GM10847 (cell line): ENCODE measurements around the gene TOMM6.

ENCODE experiments used
- POLR2A ChIP-seq: IDR thresholded peaks from 2 replicates; pipeline ENCODE4 v1.6.1; 2011; ENCODE audit not compliant: insufficient read length; ENCODE audit errors: extremely low read depth

The TOMM6 gene

GRCh38 chr6:41757271-41757670 is 30.2 kb upstream of the TOMM6 start:
- no peak for TF ChIP-seq POLR2A

DNA sequence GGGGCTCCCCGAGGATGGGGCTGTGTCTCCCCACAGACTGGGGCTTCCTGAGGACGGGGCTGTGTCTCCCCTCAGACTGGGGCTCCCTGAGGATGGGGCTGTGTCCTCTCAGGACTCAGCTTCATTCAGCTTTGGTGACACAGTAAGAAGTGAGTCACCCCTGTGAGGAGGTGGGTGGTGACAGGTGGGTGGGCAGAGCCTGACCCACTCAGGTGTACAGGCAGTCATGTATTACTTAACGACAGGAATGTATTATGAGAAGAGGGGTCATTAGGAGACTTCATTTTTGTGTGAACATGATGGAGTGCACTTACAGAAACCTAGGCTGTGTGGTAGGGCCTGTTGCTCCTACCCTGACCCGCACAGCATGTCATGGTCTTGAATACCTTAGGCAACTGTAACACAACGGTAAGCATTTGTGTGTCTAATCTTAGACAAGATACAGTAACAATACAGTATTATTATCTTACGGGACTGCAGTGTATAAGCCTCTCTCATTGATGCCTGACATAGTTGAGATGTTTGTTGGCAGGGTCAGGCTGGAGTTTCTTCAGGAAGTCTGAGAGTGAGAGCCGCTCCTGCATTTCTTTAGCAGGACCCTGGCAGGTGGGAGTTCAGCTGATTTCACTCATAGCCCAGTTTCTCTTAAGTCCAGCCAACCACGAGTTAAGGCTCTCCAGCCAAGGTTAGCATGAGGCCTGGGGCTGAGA is 29.4 kb upstream of the TOMM6 start:
- no peak for TF ChIP-seq POLR2A

DNA sequence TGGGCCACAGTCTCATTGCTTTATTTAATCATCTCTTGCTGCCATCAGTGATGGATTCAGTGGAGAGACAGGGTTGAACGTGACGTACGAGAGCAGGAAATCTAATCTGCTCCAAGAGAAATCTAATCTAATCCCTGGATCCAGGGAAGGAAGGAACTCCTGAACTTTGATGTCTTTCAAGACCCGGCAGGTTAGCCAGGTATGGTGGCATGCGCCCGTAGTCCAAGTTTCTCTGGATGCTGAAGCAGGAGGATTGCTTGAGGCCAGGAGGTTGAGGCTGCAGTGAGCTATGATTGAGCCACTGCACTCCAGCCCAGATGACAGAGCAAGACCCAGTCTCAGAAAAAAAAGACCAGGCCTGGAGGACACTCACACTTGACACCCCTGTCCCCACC is 28.9 kb upstream of the TOMM6 start:
- TF ChIP-seq POLR2A: no peak

DNA sequence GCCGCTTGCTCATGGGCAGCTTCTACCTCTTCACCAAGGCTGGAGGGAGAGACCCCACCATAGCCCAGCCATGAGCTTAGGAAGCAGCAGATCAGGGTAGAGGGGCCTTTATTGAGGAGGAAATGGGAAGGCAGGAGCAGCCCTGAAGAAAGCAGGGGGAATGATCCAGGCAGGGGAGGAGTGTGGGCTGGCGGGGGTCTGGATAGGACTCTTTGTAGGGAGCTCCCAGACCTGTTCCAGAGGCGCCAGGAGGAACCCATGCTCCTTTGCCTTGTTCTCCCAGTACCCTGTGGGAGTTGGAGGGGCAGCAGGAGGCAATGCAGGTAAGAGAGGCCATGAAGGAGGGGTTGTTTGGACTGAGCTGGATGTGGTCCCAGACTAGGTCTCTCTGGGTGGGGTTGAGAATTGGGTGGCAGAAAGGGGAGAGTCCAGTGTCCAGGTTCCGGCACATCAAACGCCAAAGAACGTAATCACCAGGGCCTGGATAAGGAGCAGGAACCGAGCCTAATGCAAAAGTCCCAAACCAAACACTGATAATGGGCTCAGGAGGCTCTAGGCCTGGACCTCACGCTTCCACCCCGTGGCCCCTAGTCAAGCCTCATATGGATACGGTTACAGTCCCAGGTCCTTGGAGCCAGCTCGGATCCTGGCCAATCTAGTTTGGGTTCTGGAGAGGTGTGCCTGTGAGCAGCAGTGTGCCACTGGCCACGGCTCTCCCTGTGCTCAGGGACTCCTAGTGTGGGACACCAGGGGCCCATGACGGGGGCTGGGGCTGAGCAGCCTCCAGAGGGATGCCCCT is 28.2 kb upstream of the TOMM6 start:
- TF ChIP-seq POLR2A: no peak

GRCh38 chr6:41759905-41760579 is 27.5 kb upstream of the TOMM6 start:
- TF ChIP-seq POLR2A: no peak

DNA sequence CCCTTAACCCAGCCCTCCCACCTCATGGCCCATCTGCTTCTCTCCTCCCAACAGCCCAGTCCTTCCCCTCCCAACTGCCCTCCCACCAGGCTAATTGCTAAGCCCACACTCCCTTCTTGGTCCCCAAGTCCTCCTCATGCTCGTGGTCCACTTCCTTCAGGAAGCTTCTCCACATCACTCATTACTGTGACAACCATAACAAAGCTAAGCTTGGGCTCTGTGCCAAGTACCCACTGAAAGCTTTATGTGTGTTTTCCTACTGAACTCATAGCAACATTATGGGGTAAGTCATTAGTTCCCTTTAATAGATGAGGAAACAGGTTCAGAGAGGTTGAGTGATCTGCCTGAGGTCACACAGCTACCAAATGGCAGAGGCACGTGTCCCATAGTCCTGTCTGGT is 24.0 kb upstream of the TOMM6 start:
- no peak for TF ChIP-seq POLR2A

GRCh38 chr6:41767112-41767833 is 20.2 kb upstream of the TOMM6 start:
- TF ChIP-seq POLR2A: no peak

DNA sequence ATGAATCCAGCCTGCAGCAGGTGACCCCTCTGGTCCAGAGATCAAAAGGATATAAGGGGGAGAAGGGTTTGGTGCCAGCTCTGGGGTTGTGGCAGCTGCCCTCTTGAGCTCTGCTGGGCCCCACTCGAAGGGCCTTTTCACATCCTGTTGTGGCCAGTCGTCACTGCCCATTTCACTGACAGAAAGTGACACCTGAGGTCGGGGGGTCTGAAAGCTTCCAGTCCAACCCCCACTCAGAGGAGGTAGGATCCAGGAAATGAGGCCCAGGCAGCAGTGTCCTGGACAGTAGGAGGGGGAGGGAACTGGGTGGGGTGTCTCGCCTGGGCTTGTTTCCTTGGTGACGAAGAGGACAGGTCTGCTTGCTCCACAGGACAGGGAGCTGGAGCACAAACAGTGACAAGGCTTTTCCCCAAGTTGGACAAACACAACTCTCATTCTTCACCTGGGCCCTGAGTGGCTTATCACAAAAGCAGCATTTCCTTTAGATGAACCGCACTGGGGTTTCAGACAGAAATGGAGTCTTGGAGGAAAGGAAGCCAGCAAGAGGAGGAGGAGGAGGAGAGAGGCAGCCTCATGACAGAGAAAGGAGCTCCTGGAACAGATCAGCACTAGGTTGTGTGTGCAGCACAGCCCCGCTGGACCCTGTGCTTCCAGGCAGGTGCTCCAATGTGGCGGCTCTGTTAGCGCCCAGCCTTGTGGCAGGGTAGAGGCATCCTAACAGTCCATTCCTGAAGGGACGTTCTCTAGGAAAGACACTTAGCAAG is 18.8 kb upstream of the TOMM6 start:
- TF ChIP-seq POLR2A: no peak

DNA sequence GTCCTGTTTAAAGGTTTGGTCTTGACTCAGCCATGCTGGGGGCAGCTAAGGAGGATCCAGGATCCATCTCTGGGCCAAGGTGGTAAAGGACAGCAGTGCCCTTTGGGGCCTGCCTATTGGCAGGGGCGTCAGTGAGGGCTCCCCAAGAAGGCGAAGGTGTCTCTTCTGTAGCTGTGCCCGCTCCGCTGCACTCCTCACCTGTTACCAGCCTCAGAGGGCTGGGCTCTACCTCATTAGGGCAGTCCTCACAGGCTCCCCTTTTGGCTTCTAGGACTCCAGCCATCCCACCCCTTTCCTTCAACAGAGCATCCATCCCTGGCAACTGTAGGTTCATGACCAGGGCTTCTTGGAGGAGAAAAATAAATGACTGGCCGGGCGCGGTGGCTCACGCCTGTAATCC is 18.1 kb upstream of the TOMM6 start:
- no peak for TF ChIP-seq POLR2A

DNA sequence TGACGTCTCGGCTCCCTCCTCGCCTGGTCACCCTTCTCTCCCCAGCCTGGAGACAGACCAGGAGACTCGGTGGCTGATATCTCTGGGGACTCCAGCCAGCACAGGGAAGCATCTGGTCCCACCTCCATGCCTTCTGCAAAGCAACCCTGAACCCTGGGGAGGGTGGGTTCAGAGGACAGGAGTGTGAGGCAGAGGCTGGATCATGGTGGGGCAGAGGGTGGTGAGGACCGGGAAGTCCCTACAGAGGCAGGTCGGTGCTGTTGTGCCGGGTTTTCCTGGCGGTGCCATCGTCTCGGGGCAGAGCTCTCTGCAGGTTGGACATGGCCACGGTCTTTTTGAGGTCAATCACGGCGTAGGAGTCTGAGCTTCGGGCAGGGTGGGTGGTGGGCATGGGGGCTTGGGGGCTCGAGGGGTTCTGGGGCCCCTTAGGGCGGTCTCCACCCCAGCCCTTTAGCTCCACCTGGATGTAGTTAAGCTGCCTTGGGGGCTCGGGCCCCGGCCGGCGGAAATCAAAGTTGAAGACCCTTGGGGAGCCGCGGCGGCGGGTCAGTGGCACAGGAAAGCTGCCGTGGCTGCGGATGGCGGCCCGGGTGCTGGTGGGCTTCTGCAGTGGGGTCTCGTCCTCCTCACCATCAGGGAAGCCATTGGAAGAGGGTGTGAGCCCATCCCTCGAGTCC is 17.0 kb upstream of the TOMM6 start:
- no peak for TF ChIP-seq POLR2A

GRCh38 chr6:41771058-41771983 is 16.2 kb upstream of the TOMM6 start:
- no peak for TF ChIP-seq POLR2A

GRCh38 chr6:41774841-41775240 is 12.7 kb upstream of the TOMM6 start:
- no peak for TF ChIP-seq POLR2A

DNA sequence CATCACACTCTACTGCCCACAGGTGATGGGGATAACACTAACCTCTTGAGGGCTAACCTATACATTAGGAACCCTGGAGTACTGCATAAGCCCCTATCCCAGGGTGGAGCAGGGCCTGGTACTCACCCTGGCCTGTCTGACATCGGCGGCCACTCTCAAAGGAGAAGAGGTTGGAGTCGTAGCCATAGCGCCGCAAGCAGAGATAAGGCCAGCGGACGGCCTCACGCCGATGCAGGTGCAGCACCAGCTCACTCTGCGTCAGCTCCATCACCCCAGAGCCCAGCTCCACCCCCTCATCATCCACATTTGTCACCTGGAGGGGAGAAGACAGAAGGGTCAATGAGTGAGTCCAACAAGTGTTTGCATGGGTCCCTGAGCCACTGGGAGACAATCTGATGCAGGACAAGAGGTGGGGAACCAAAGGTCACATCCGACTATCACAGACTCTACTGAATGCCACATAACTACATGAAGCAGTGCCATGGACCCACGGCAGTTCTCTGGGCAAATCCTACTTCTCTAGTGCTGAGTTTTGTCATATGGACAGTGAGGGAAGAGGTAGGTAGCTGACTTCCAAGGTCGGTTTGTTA is 12.1 kb upstream of the TOMM6 start:
- TF ChIP-seq POLR2A: no peak
